Fibroblast of skin of right quadriceps (primary cell): ENCODE measurements around the gene SPATA32.
A peak's percentile ranks its signal among the peaks of the same experiment; 100 is the strongest.
"Not testable (repeated sequence)": the region's sequence is repeated elsewhere in the genome, so short reads cannot be mapped to it uniquely, and the experiment has no call there.

Source experiments
- DNase-seq: peaks from one replicate; pipeline ENCODE4 v3.0.0-alpha.2; 2013

SPATA32 gene, protein sequence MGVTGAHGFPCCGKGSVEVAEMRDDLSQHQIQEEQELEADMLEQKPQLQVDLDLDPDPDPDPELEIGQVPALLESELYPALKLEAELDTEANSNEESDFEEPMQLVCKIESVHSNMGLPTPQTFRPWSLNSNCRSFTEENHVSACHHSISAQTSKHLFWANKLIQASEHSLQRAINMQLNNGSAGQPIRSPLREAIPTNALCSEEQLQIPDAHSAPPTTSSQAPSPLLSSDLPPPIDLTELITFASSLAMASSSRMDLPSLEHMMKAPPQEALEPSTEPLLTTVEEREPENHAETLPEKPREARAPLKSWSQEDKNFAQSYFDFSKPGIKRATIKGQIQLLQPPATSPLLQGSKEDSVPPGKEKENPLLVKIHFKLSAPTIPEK

DNA sequence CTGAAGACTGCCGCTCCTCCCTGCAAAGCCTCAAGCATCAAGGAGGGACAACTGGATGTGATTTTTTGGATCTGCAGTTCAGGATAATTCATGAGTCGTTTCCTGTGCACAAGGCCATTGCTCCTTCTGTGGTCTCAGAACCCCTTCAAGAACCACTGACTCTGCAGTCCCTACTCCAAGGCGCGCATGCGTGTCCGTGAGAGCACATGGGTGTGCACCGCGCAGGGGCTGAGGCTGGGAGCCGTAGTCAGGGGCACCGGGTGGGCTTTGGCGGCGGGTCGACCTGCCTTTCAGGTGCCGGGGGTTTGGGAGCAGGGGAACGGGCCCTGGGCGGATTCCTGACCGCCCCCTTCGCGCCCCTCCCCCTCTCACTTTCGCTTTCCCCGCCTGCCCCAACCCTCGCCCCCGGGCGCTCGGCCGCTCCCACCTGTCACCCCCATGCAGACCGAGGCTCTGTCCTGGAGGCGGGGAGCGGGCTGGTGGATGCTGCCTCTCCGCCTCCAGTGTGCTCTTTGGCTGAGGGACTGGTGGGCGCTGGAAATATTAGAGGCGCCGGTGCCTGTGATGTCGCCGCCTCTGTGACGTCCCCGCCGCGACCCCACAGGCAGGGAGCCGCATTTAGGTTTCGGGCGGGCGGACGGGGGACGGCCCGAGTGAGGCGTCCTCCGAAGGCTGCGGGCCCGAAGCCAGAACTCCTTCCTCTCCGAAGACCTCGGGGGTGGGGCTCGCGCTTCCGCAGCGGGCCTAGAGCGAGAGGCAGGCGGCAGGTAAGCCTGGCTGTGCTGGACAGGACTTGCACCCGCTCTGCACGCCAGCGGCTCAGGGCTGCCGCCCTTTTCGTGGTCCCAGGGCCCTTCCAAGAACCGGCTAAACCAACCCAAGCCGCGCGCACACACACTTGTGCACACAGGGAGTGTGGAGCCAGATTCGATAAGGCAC lies at the start of gene SPATA32:
Gene SPATA32 (minus strand): TSS at position 518 of the 939 bp plus-strand sequence. CDS start 78 bp downstream, at position 440.
- peak; percentile 53 for DNase-seq

DNA sequence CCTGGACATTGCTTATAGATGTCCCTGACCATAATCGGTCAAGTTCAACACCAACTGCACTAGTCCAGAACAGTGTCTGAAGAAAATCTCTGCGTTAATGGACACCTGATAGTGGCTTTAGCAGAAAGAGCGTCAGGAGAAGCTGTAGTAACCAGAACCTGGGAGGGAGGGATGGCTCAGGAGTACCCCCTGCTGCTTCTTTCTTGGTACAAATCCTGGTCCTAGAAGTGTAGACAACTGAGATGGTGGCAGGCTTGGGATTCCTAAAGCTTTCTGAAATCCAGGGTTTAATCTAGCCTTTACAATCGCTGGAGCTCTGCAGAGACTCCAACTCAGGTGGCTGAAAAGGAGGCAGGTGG lies 49.5 kb upstream of the SPATA32 start:
- no peak for DNase-seq

DNA sequence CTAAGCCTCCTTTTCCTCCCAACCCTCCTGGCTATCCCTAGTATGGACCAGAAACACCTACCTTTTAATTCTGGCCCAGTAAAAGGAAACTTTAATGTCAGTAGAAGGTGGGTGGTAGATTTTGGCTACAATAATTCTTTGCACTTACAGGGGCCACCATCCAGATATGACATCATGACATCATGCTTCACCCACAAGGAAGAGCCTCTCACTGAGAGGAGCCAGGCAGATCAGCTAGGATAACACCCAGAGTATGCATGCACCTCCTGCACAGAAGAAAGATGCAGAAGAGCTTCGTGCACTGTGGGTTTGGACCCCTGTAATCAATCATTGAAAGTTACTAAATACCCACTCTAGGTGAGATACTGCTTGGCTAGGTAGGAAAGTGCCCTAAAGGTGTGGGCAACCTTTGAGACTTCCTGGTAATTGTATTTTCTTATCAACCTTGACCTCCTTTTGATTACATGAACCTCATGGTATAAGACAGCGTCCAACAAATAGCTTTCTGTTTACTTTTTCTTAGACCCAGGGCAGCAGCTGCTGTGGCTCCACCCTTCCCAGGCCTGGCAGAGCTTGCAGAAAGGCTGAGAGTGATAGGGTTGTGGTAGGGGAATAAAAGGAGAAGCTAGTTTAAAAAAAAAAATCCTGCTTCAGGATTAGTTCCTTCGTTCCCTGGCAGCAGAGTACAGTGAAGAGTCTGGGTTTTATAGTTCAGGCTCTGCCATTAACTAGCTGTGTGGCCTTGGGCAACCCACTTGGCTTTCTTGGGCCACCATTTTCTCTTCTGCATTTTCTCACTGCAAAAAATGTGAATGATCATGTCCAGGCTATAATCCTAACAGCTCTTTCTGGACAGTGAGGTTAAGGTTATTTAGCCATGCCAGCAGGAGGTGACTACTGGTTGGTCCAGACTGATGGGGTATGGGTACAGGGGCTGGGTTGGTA lies 48.8 kb upstream of the SPATA32 start:
- no peak for DNase-seq

DNA sequence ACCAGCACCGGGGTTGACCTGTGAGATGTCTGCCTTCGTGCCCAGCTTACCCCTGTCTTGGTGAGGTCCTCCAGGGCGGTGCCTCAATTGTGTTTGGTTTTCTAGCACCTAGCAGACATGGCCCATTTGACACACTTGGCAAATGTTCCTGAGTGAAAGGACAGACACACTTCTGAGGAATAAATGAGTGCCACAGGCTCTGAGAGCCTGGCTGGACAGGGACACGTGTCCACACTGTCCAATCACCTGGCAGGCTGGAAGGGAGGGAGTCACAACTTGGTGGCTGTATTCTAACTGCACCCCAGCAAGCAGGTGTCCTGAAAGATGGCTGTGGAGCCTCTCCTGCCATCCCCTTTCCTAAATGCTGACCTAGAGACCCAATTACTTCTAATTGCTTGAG lies 47.5 kb upstream of the SPATA32 start:
- no peak for DNase-seq

DNA sequence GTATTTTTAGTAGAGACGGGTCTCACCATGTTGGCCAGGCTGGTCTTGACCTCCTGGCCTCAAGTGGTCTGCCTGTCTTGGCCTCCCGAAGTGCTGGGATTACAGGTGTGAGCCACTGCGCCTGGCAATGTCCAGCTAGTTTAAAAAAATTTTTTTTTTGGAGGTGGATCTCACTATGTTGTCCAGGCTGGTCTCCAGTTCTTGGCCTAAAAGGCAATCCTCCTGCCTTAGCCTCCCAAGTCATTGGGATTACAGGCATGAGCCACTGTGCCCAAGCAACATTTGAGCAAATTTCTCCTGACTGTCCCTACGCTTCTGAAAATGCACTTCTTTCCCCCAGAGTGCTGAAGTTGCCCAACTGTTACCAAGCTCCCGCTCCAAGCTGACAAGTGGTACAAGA lies 46.9 kb upstream of the SPATA32 start:
- DNase-seq, result no peak

DNA sequence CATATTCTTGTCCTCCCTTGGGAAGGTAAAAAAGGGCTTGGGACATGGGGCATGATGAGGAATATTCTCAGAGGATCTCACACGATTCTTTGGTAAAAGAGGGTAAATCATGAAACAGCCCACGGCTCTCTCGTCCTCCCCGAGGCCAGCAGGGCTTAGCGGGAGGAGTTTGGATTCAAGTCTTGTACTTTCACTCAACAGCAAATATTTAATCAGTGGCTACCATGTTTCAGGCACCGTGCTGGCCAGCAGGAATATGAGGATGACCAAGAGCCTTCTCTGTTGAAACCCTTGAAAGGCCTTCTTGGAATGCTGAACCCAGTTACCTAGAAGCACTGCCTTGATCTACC lies 46.1 kb upstream of the SPATA32 start:
- no peak for DNase-seq

DNA sequence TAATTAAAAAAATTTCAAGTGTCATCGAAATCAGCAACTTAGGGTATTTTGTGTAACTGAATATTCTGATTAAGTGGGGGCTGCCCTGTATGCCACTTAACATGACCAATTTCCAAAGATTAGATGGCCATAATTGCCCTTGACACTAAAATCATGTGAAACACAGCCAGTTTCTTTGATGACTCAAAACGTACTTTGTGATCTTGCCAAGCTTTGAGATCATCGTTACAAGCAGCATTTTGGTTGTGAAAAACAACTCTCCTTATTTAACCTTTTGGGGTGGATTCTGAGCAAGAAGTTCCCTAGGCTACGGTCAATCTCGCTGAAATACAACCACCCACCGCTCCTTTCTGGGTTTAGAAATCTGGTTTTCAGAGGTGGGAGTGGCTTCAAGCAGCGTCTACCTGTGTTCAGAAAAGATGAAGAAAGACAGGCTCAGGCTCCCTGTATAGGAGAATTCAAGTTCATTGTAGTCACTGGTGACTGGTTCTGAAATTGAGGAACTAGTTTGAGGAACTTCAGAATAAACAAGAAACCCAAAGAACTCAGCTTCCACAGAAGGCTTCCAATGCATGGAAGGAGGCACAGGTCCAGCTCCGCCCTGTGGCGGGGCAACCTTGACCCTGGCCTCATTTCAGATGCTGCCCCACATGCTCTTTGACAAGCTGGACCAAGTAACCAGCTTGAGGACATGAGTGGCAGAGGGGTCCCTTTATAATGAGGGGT lies 45.6 kb upstream of the SPATA32 start:
- peak; percentile 86 for DNase-seq

DNA sequence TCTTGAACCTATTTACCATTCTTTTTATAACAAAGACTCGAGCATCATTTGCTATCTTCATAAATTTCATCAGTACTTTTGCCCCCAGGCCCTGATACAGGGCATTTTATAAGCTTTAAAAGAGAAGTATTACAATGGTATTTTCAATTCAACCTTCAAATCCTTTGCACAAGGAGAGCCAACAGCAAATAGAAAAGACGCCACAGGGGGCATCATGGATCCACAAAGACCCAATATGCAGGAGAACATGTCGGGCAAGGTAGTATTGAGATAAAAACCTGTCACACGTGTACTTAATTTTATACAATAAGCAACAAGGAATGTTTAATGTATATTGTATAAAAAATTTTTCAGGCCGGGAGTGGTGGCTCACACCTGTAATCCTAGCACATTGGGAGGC lies 44.7 kb upstream of the SPATA32 start:
- DNase-seq, result no peak

DNA sequence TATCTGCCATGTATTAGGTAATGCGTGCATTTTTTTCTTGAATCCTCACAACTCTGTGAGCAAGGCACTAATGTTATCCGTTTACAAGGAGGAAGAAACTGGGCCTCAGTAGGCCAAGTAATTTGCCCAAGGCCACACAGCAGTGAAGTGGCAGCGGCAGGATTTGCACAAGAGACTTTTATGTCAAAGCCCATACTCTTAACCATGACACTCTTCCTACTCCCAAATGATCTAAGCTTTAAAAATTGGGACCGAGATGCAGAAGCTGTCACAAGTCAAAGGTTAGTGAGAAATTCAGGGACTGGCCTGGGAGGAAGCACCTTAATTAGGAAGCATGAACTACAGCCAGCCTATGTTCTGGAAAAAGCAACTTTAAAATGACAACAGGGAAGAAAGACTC lies 44.2 kb upstream of the SPATA32 start:
- no peak for DNase-seq

DNA sequence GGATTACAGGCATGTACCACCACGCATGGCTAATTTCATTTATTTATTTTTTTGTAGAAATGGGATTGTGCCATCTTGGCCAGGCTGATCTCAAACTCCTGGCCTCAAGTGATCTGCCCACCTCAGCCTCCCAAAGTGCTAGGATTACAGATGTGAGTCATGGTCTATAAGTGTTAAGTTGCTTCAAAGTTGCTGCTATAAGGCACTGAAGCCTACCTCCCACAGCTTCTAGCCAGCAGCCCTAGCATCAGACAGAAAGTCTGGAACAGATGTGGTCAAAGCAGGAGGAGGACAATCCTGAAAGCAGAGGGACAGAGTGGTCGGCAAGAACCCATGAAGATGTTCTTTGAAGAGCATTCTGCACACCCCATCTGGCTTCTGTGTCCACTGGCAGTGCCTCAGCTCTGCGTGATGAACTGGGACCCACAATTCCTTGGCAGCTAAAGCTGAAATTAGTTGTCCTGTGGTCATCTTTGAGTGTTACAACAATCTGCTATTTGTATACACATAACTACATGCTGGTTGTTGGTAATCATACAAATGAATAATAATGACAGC lies 43.7 kb upstream of the SPATA32 start:
- peak; percentile 68 for DNase-seq

DNA sequence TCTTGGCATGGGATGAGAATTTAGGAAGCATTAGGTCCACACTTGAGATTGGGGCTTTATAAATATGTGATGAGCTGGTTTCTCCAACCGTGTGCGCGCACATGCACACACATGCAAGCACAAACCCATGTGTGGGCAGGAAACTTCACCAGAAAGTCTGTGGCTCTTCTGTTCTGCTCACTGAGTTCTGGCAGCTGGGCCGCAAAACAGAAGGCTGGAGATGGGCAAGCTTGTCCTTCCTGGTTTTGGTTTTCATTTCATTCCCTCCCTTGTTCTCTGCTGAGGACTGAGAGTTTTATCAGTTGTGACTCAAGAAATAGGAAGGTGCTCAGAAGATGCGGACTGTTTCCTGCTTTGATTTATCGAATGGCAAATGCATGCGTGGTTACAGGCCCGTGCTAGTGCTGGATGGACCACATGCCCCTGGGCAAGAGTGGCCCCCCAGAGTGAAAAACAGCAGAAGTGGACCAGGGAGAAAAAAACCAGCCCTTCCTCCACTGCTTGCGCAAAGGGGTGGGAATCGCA lies 40.8 kb upstream of the SPATA32 start:
- DNase-seq, result peak; percentile 66

DNA sequence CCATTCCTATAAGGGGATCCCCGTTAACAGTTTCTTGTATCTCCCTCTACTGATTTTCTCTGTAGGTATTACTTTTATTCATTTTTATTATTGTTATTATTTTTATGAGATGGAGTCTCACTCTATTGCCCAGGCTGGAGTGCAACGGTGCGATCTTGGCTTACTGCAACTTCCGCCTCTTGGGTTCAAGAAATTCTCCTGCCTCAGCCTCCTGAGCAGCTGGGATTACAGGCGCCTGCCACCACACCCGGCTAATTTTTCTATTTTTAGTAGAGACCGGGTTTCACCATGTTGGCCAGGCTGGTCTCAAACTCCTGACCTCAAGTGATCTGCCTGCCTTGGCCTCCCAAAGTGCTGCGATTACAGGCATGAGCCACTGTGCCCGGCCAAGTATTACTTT lies 40.3 kb upstream of the SPATA32 start:
- not testable (repeated sequence) for DNase-seq

DNA sequence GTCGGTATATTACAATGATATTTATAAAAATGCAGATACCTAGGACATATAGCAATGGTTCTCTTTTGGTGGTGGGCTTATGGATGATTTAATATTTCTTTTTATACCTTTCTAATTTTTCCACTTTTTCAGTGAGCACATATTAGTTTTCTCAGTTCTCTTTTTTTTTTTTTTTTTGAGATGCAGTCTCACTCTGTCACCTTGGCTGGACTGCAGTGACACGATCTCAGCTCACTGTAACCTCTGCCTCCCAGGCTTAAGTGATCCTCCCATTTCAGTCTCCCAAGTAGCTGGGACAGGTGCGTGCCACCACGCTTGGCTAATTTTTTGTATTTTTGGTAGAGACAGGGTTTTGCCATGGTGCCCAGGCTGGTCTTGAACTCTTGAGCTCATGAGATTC lies 39.8 kb upstream of the SPATA32 start:
- DNase-seq, result no peak

DNA sequence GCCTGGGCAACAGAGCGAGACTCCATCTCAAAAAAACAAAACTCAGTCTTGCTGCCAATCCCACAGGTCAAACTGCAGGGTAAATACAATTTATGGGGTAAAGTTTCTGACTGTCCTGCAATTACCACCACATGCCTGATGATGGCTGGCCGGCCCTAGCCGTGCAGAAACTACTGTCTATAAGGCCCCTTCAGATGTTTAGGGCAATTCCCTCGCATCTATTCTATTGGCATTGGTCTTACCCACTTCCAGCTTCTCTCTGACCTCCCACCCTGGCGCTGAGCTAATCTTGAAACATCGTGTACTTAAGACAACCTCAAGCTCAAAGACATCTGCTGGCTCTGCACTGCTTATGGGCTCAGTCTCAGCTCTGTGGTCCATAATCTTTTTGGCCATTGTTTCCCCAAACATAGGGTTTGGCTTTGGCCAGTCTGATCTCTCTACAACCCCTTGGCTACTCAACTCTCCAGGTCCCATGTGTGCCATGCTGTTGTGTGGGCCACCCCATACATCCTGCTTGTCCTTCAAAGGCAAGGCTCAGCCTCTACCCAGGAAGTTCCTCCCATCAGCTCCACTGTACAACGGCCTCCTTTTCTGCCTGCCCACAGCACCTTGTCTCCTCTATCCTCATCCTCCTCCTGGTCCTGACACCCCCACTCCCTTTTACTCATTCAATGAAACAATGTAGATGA lies 38.3 kb upstream of the SPATA32 start:
- no peak for DNase-seq

DNA sequence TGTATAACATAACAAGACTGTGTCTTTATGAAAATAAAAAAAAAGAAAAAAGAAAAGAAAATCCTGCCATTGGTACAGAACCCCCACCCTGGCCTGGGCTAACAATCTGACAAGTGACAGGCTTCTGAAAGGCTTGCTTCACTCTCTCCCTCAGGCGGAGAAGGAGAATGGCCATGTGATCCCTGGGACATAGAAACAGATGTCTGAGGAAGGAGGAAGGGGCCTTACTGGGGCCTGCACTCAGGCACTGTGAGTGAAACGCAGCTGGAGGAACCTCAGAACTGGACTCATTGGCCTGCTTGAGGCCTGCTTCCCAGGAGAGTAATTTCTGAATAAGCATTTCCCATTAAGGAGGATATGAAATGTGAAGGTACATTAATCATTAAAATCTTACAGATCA lies 37.5 kb upstream of the SPATA32 start:
- DNase-seq, result no peak

DNA sequence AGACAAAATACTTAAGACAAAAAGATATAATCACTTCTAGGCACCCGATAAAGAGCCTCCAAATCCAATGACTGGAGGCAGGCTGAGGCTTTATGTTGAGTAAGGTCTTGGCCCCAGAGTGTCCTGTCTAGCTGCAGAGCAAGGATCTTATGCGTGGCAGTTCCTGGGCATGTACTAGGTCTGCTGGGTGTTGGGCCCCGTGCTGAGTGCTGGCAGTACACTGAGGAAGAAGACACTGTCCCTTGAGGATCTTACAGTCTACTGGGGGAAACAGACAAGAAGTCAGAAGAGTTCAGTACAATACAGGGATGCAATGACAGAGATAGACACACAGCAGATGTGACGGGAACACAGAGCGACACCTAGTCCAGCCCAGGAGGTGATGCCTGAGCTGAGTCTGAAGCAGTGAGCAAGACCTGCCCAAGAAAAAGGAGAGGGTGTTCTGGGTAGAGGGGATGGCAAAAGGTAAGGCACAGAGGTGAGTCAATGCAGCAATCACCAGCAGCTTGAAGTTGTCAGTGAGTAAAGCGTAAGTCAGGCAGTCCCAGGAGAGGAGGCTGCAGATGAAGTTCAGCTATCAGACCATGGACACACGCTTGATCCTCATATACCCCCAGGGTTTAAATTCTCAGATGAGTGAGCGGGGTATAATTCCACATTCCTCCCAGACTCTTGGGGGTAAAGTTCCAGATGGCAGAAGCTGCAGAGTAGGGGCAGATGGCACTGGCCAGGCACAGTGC lies 36.8 kb upstream of the SPATA32 start:
- no peak for DNase-seq

DNA sequence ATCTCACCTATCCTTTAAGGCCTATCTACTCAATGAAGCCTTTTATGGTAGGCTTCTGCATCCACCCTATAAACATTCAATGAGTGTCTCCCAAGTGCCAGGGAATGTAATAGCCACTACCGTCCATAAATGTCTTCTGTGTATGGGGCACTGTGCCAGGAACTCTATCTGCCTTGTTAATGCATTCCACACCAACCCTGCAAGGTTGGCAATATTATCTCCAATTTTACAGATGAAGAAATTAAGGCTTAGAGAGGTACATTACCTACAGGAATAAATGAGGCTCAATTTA lies 34.9 kb upstream of the SPATA32 start:
- DNase-seq, result no peak

DNA sequence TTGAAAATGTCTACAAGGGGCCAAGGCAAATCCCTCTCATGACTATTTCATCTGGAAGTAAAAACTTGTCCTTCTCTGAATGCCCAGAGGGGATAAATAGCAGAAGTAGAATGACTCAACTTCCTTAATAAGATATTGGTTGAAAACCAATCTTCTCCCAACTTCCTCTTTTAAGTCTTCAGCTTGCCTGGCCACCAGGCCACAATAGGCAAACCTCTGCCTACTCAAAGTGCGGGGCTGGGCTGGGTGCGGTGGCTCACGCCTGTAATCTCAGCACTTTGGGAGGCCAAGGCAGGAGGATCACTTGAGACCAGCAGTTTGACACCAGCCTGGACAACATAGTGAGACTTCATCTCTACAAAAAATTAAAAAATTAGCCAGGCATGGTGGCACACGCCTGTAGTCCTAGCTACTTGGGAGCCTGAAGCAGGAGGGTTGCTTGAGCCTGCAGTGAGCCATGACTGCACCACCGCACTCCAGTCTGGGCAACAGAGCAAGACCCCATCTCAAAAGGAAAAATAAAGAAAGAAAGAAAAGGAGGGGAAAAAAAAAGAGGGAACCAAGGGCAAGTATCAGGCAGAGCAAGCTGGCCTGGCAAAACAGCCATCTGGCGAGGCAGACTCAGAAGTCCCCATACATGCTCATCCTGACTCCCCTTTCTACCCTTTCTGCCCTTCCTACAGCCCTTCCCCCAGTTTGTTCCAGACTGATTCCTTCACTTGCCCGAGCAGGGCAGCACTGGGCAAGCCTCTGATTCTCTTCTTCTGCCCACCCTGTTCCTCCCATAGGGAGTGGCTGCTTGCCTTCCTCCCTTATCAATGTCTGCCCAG lies 34.3 kb upstream of the SPATA32 start:
- peak; percentile 57 for DNase-seq

DNA sequence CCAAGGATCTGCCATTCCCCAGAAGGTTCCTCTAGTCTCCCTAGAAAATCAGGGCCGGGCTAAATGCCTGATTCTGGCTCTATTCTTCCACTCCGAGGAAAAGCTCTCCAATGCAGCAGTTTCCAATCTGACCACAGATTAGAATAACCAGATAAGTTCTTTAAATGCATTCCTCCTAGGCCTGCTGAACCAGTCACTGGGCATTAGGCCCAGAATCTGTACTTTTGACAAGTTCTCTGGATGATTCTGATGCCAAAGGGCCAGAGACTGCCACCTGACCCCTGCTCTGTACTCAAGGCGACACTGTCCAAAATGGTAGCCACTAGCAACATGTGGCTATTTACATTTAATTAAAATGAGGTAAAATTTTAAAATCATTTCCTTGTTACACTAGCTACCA lies 32.6 kb upstream of the SPATA32 start:
- peak; percentile 73 for DNase-seq
